Muscle layer of duodenum (tissue), 2 donors: Measurements from ENCODE around the gene ADAMTS17.

Source experiments
- H3K27ac ChIP-seq: one replicate; pipeline ENCODE4 v1.7.0; 2013; ENCODE audit warnings: mild to moderate bottlenecking, low read length
- H3K27me3 ChIP-seq: one replicate; pipeline ENCODE4 v1.7.0; 2013; ENCODE audit warnings: low read depth, mild to moderate bottlenecking, control low read depth, low read length
- H3K36me3 ChIP-seq, 2 donors: one replicate each; pipeline ENCODE4 v1.7.0; 2013; ENCODE audit warnings: low read length in 2 of 2, control low read depth in 1 of 2, mild to moderate bottlenecking in 1 of 2; ENCODE audit not compliant: insufficient read depth in 2 of 2, control insufficient read depth in 1 of 2
- H3K4me1 ChIP-seq, 2 donors: one replicate each; pipeline ENCODE4 v1.7.0; 2013; ENCODE audit warnings: low read length in 2 of 2, mild to moderate bottlenecking in 2 of 2, control low read depth in 1 of 2, moderate library complexity in 1 of 2; ENCODE audit not compliant: insufficient read depth in 2 of 2, control insufficient read depth in 1 of 2
- H3K4me3 ChIP-seq, 2 donors: one replicate each; pipeline ENCODE4 v1.7.0; 2013; ENCODE audit warnings: low read length in 2 of 2, low read depth in 1 of 2, mild to moderate bottlenecking in 1 of 2
- H3K9me3 ChIP-seq, 2 donors: one replicate each; pipeline ENCODE4 v1.7.0; 2013; ENCODE audit warnings: low read length in 2 of 2, control low read depth in 1 of 2, mild to moderate bottlenecking in 1 of 2; ENCODE audit not compliant: control insufficient read depth in 1 of 2
- donor health status: healthy.

Gene ADAMTS17

GRCh38 chr15:100114100-100114499, 227.7 kb downstream of the ADAMTS17 start:
- H3K9me3 ChIP-seq, result no peaks in the 10 kb centered on the region
- no peaks in the 10 kb centered on the region for H3K27me3 ChIP-seq
- H3K36me3 ChIP-seq, result no peaks in the 10 kb centered on the region
- peaks cover 8 to 53% of the 10 kb centered on the region in 2 donors for H3K4me1 ChIP-seq
- H3K27ac ChIP-seq, result peak overlapping the region; percentile 66
- peak overlapping the region; percentile 43 to 47 for H3K4me3 ChIP-seq

GRCh38 chr15:100113351-100114080, 228.3 kb downstream of the ADAMTS17 start:
- no peaks in the 10 kb centered on the region for H3K36me3 ChIP-seq
- peak overlapping the region; percentile 1 for H3K27ac ChIP-seq
- peaks cover 8 to 53% of the 10 kb centered on the region in 2 donors for H3K4me1 ChIP-seq
- H3K9me3 ChIP-seq, result no peaks in the 10 kb centered on the region
- peak overlapping the region in 1 of 2 donors; percentile 43 for H3K4me3 ChIP-seq
- H3K27me3 ChIP-seq, result no peaks in the 10 kb centered on the region

GRCh38 chr15:100112636-100113305, 229.0 kb downstream of the ADAMTS17 start:
- H3K36me3 ChIP-seq, result no peaks in the 10 kb centered on the region
- H3K9me3 ChIP-seq, result no peaks in the 10 kb centered on the region
- H3K4me1 ChIP-seq, result peaks cover 8 to 53% of the 10 kb centered on the region in 2 donors
- H3K4me3 ChIP-seq, result no peak overlapping the region
- H3K27me3 ChIP-seq, result no peaks in the 10 kb centered on the region
- H3K27ac ChIP-seq, result no peak overlapping the region

GRCh38 chr15:100112061-100112420, 229.7 kb downstream of the ADAMTS17 start:
- Histone ChIP-seq H3K4me3 (no peak overlapping the region), H3K27me3 (no peaks in the 10 kb centered on the region), H3K4me1 (peaks cover 8 to 53% of the 10 kb centered on the region in 2 donors), H3K27ac (no peak overlapping the region), H3K9me3 (no peaks in the 10 kb centered on the region), H3K36me3 (no peaks in the 10 kb centered on the region)

- H3K4me3 ChIP-seq, result no peak overlapping the region
- no peaks in the 10 kb centered on the region for H3K36me3 ChIP-seq
- no peaks in the 10 kb centered on the region for H3K27me3 ChIP-seq
- H3K27ac ChIP-seq, result no peak overlapping the region
- peaks cover 8 to 49% of the 10 kb centered on the region in 2 donors for H3K4me1 ChIP-seq
- no peaks in the 10 kb centered on the region for H3K9me3 ChIP-seq
Measured at GRCh38 chr15:100111125-100112060, 230.4 kb downstream of the ADAMTS17 start.

GRCh38 chr15:100109486-100110035, 232.2 kb downstream of the ADAMTS17 start:
- H3K4me1 ChIP-seq, result peaks cover 0 to 33% of the 10 kb centered on the region in 2 donors
- H3K9me3 ChIP-seq, result no peaks in the 10 kb centered on the region
- no peaks in the 10 kb centered on the region for H3K36me3 ChIP-seq
- no peak overlapping the region for H3K27ac ChIP-seq
- no peaks in the 10 kb centered on the region for H3K27me3 ChIP-seq
- no peak overlapping the region for H3K4me3 ChIP-seq

- Histone ChIP-seq H3K9me3 (no peaks in the 10 kb centered on the region), H3K27ac (no peak overlapping the region), H3K36me3 (no peaks in the 10 kb centered on the region), H3K4me1 (peaks cover 0 to 33% of the 10 kb centered on the region in 2 donors), H3K27me3 (no peaks in the 10 kb centered on the region), H3K4me3 (no peak overlapping the region)
Measured at GRCh38 chr15:100108846-100109245, 232.9 kb downstream of the ADAMTS17 start.

GRCh38 chr15:100108346-100108745, 233.4 kb downstream of the ADAMTS17 start:
- Histone ChIP-seq H3K4me1 (peaks cover 0 to 28% of the 10 kb centered on the region in 2 donors), H3K9me3 (no peaks in the 10 kb centered on the region), H3K4me3 (no peak overlapping the region), H3K27me3 (no peaks in the 10 kb centered on the region), H3K36me3 (no peaks in the 10 kb centered on the region), H3K27ac (no peak overlapping the region)

GRCh38 chr15:100107606-100108225, 234.1 kb downstream of the ADAMTS17 start:
- H3K27ac ChIP-seq, result no peak overlapping the region
- no peak overlapping the region for H3K4me3 ChIP-seq
- H3K4me1 ChIP-seq, result peaks cover 0 to 22% of the 10 kb centered on the region in 2 donors
- H3K36me3 ChIP-seq, result no peaks in the 10 kb centered on the region
- H3K27me3 ChIP-seq, result no peaks in the 10 kb centered on the region
- no peaks in the 10 kb centered on the region for H3K9me3 ChIP-seq

- H3K27ac ChIP-seq, result no peak overlapping the region
- no peaks in the 10 kb centered on the region for H3K9me3 ChIP-seq
- no peaks in the 10 kb centered on the region for H3K36me3 ChIP-seq
- H3K4me3 ChIP-seq, result no peak overlapping the region
- no peaks in the 10 kb centered on the region for H3K27me3 ChIP-seq
- H3K4me1 ChIP-seq, result peaks cover 0 to 16% of the 10 kb centered on the region in 2 donors
Measured at GRCh38 chr15:100107151-100107550, 234.6 kb downstream of the ADAMTS17 start.
